ENCODE measurements around the gene MBD2.
A peak's percentile ranks its signal among the peaks of the same experiment; 100 is the strongest.

MBD2 gene

GRCh38 chr18:54224379-54225014 is at the start of gene MBD2:
TSS of gene MBD2 (minus strand) at chr18:54224669. CDS start at chr18:54224559, 110 bp downstream.
- TF ChIP-seq TSHZ2 (CRISPR knock-in tag; IDR thresholded peaks at IDR 0.05) (0 out of 2 replicates have a peak, but pooled peaks have one; percentile 47), RARB (CRISPR knock-in tag; IDR thresholded peaks at IDR 0.05) (no peak), PATZ1 (CRISPR knock-in tag; IDR thresholded peaks at IDR 0.05; ENCODE audit: borderline replicate concordance) (peak; percentile 69; the same call in 1 of the 2 replicates), ZNF70 (CRISPR knock-in tag; IDR thresholded peaks at IDR 0.05) (peak; percentile 95)
- ATAC-seq, result peak; percentile 99

- peak; percentile 79 for ATAC-seq
- TF ChIP-seq TSHZ2 (CRISPR knock-in tag; IDR thresholded peaks at IDR 0.05) (no peak), ESRRG (CRISPR knock-in tag; IDR thresholded peaks at IDR 0.05) (no peak), ZC3H10 (CRISPR knock-in tag; IDR thresholded peaks at IDR 0.05) (no peak), CSRNP3 (CRISPR knock-in tag; IDR thresholded peaks at IDR 0.05) (no peak)
These were observed 45.7 kb upstream of the MBD2 start for GRCh38 chr18:54269893-54270844.

- no peak for ATAC-seq
- TF ChIP-seq ZNF8 (CRISPR knock-in tag; IDR thresholded peaks at IDR 0.05) (no peak), ESRRG (CRISPR knock-in tag; IDR thresholded peaks at IDR 0.05) (no peak)
These were observed 44.3 kb upstream of the MBD2 start for GRCh38 chr18:54268751-54269150.

GRCh38 chr18:54267701-54268100 is 43.2 kb upstream of the MBD2 start:
- ATAC-seq, result no peak
- TF ChIP-seq ARNTL (CRISPR knock-in tag; IDR thresholded peaks at IDR 0.05; ENCODE audit: borderline replicate concordance, low read depth) (no peak), ESRRG (CRISPR knock-in tag; IDR thresholded peaks at IDR 0.05) (no peak), ZNF565 (CRISPR knock-in tag; conservative IDR thresholded peaks at IDR 0.05; ENCODE audit: low read depth) (no peak), PATZ1 (CRISPR knock-in tag; IDR thresholded peaks at IDR 0.05; ENCODE audit: borderline replicate concordance) (no peak), POU6F1 (CRISPR knock-in tag; IDR thresholded peaks at IDR 0.05; ENCODE audit: borderline replicate concordance, low read depth) (no peak), CSDC2 (CRISPR knock-in tag; IDR thresholded peaks at IDR 0.05) (no peak), ISL1 (CRISPR knock-in tag; IDR thresholded peaks at IDR 0.05) (no peak), RARB (CRISPR knock-in tag; IDR thresholded peaks at IDR 0.05) (no peak), TOX (CRISPR knock-in tag; IDR thresholded peaks at IDR 0.05; ENCODE audit: borderline replicate concordance) (no peak), TCF4 (CRISPR knock-in tag; IDR thresholded peaks at IDR 0.05; ENCODE audit: borderline replicate concordance) (no peak), OSR1 (CRISPR knock-in tag; IDR thresholded peaks at IDR 0.05) (no peak), ZFP3 (CRISPR knock-in tag; IDR thresholded peaks at IDR 0.05) (no peak), ZNF8 (CRISPR knock-in tag; IDR thresholded peaks at IDR 0.05) (no peak)

Data from SK-N-SH treated with all-trans-retinoic acid at 6 μM for 48 hours (cell line).